Islet precursor cell (in vitro differentiated cells): Measurements from ENCODE around the gene FXN.
"Not testable (repeated sequence)": the region's sequence is repeated elsewhere in the genome, so short reads cannot be mapped to it uniquely, and the experiment has no call there.

Experiments
- DNase-seq: peaks from one replicate; pipeline ENCODE4 v3.0.0-alpha.2; 2018

The FXN gene

DNA sequence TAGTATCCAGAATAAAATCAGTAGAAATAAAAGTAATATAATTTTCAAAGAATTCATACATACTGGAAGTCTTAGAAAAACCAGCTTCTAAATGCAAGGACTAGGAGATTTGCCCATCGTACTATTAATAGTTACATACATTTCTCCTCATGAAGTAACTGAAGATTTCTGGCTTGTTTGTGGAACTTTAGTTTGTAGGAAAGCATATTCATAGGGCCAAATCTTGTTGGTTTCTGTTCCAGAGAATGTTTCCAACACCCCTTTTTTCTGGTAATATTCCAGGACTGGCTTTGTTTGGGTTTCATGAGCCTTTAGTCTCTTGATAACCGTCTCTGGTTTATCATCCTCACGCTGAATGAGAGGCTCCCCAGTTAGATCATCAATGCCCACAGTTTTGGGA is 72.2 kb downstream of the FXN start:
- no peak for DNase-seq

DNA sequence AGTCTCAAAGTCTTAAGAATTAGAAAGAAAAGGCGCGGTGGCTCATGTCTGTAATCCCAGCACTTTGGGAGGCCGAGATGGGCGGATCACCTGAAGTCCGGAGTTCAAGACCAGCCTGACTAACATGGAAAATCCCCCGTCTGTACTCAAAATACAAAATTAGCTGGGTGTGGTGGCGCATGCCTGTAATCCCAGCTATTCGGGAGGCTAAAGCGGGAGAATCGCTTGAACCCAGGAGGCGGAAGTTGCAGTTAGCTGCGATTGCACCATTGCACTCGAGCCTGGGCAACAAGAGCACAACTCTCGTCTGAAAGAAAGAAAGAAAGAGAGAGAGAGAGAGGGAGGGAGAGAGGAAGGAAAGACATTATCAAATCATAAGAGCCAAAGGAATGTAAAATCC is 73.2 kb downstream of the FXN start:
- DNase-seq: not testable (repeated sequence)

DNA sequence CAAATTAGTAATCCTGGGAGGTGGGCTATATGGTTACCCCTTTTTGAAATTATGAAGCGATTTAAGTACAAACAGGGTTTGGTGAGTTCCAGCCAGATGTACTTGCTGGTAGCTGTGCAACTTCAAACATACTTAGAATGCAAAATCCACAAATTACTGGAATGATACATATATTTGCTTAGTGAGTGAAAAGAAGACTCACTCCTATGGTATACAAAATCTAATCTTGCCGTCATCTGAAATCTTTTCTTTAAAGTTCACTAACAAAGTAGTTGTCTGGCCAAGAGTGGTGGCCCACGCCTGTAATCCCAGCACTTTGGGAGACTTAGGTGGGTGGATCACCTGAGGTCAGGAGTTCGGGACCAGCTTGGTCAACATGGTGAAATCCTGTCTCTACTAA is 73.6 kb downstream of the FXN start:
- DNase-seq: no peak

DNA sequence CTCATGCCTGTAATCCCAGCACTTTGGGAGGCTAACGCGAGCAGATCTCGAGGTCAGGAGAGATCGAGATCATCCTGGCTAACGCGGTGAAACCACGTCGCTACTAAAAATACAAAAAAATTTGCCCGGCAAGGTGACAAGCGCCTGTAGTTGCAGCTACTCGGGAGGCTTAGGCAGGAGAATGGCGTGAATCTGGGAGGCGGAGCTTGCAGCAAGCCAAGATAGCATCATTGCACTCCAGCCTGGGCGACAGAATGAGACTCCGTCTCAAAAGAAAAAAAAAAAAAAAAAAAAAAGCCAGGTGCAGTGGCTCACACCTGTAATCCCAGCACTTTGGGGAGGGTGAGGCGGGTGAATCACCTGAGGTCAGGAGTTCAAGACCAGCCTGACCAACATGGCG is 77.1 kb downstream of the FXN start:
- not testable (repeated sequence) for DNase-seq

DNA sequence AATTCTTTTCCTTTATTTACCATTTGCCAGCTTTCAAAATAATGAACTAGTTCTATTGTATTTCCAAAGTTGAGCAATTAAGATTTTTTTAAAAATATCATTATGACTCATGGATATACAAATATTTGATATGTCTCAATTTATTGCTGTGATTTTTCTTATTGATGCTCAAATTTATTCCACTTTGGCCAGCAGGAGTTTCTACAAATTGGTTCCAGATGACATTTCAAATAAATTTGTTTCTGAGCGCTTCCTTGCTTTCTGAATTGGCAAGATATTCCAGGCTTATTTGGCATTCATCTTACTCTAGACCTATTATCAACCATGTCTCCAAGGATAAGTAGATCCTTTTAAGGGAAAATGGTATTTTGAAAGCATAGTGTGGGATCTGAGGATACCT is 80.1 kb downstream of the FXN start:
- DNase-seq: no peak

DNA sequence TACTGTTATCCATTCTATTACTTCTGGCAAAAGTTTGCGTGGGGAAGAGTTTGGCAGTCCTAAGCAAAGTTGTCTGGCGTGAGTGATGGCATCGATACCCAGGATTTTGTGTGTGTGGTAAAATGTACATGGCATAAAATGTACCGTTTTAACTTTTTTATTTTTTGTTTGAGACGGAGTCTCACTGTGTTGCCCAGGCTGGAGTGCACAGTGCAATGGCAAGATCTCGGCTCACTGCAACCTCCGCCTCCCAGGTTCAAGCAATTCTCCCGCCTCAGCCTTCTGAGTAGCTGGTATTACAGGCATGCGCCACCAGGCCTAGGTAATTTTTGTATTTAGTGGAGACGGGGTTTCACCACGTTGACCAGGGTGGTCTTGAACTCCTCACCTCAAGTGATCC is 83.1 kb downstream of the FXN start:
- no peak for DNase-seq

DNA sequence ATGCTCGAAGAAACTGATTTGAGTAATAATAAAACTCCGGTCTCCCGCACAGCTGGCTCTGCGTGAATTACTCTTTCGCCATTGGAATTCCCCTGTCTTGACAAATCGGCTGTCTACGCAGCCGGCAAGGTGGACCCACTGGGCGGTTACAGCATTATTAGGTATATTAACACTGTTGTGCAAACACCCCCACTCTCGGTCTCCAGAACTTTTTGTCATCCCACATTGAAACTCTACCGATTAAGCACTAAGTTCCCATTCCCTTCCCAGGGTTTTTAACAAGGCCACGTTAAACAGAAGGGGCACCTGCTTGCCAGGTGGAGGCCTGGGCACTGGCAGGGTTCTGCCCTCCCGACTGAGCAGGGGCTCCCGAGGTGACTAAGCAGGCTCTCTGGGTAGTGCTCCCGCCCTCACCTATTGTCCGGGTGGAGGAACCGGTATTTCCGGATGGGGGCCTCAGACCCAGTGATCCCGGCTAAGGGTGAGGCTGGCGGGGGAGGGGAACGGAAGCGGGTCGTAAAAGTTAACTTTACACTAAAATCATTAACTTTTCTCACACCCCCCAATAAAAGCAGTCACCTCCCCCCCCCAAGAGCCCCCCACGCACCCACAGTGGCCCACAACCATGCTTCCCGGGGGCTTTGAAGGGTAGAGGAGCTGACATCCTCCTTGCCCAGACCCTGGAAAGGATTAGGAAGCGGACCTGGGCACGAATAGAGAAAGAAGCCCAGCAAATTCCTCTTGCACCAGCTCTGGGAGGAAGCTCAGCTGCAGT is 85.0 kb downstream of the FXN start:
- peak; percentile 96 for DNase-seq

DNA sequence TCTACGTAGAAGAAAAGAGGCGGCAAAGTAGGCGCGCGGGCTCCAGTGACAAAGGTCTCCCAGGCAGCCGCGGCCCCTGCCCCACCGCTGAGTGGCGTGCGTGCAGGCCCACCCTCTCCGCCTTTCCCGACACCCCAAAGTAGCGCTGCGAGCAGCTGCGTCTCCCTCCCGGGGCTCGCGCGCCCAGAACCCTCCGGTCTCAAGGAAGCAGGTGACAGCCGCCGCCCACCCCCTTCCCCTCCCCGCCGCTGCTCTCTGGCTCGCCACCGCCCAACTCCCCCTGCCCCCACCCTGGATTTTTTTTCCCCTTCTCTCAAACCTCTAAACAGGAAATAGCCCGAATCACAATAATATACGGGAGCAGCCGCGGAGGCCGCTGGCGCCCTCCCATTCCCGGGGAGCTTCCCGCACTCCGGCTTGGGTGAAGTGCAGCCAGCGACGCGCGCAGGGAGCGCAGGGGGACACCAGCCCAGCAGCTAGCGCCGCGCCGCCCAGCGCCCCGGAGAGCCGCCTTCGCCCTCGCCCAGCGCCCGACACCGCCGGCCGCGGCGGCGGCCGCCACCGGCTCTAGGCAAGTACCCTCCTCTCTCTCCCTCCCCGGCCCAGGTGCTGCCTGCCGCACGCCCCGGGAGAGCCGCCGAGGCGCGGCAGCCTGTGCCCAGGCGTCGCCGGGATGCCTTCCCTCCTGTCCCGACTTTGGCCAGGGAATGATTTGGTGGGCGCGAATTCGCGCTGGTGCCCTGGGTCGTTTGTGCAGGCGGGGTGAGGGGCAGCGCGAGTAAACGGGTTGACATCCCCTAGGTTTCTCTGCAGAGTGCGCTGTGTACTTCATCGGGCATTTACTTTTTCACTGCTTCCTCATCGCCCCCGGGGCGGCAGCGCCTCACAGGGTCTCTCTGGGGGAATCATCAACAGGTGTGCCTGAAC is 85.9 kb downstream of the FXN start:
- DNase-seq: peak; percentile 86

DNA sequence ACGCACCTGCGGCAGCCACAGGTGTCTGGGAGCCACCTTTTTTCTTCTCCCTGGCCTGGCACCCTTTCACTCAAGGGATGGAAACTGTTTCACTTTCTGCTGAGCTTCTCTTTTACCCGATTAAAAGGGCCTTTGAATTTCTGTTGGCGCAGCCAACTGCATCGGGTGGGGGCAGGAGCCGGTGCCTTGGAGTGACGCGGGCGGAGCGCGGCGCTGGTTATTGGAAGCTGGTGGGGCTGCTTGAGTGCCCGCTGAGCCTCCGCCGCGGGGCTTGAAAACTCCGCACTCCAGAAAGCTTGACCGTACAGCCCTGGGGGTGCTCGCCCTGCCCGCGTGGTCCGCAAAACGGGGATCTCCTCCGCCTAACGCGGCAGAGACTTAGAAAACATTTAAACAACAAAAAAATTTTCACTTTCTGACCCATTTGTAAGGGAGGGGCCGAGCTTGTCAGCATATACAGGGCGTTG is 86.6 kb downstream of the FXN start:
- peak; percentile 75 for DNase-seq

DNA sequence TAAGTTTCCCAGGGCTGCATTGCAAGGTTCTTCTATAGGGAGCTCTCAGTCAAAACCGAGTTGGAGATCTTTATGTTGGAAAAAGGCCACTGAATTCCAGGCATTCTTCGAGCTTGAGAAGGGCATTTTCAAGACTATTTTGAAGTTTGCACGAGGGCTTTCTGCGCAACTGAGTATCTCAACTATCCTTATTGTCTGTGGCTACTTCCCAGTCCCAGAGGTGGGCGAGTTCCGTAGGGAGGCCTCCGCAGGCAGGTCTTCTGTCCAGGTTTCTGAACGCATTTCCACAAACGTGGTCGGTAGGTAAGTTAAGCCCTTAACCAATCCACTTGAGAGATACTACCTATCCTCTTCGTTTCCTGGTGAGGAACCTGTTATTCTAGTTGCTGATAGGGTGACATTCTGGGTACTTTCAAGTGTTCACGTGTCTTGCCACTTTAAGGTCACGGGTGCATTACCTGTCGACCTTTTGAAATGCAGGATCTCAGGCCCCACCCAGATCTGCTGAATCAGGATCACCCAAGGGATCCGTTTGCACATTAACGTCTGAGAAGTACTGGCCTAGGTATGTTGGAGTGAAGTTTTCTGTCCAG is 87.1 kb downstream of the FXN start:
- DNase-seq: peak; percentile 69

DNA sequence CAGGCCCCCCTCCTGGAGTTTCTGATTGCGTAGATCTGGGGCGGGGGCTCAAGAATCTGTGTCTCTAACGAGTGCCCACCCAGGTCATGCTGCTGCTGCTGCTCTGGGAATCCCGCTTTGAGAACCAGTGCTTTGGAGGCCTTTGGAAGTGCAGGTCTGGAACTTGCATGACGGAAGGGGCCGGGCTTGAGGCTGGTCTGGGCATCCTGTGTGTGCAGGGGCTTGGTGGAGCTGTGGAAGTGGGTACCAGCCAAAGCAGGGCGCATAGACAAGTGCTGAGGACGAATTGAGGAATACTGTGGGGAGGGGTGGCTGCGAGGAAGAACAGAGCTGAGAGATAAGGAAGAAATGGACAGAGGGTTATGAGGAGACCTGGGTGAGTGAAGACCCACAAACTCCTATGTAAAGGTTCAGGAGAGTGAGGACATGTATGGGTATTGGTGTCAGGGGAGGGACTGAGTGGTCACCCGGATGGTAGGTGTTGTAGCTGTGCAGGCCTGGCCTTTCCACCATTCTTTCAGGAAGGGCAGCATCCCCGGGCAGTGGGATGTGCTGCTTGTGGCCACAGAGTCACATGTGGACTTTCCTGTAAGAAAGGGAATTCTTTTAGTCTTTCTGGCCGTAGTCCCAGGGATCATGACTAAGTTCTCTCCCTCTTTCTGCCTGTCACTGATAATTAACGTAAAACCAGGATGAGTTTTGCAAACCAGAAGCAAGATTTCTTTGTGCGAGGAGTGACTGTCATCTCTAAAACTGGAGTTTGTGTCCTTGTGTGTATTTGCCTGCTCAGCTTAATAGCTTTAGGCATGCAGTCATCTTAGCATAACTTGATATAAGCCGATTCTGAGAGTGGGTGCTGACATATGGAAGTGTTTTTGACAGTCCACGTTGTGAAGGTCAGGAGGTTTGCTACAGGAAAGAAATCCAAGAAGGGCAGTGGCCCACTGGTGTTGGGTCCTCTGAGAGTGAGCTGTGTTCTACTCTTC is 95.2 kb downstream of the FXN start:
- DNase-seq: no peak

DNA sequence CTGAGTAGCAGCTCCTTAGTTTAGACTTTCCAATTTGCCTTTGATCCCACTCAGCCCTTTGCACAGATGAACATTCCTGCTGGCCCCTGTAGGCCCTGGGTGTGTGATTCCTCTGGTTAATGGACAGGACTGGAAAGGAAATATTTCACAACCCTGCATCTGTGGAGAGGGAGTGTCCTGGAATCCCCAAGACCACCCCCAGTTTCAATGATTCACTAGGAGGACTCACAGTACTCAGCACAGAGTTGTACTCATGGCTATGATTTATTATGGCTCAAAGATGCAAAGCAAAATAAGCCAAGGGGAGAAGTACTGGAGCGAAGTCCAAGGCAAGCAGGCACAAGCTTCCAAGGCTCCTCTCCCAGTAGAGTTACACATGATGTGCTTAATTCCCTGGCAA is 96.1 kb downstream of the FXN start:
- DNase-seq: peak; percentile 90

DNA sequence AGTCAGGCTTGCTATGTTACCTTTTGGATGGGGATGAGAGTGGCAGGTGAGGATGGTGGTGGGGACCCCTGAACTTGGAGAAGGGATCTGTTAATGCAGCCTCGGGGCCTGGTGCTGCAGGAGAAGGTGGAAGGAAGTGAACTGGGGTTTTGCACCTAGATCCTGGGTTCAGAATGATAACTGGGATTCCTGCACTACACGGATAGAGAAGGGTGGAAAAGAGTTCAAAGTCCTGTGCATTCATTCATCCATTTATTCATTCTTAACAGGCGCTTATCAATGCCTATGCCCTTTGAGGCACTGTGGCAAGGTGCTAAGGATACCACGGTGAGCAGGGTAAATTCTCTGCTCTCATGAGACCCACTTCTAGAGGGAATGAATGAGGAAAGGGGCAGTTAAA is 96.8 kb downstream of the FXN start:
- DNase-seq: no peak

DNA sequence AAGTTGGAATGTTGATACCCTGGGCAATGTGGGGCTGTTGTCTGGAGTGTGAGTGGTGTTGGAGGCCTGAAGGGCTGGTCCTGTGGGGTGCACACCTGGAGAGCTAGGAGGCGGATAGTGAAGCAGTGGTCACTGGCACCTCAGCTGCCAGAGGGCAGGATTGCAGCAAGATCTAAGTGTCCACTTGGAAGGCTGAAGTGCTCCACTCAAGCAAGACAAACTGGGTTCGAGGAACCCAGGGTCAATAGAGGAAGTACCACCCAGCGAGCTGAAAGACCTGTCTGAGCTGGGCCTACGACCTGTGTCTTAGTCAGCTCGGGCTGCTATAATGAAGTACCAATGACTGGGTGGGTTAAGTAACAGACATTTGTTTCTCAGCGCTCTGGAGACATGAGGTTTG is 98.9 kb downstream of the FXN start:
- DNase-seq: no peak

DNA sequence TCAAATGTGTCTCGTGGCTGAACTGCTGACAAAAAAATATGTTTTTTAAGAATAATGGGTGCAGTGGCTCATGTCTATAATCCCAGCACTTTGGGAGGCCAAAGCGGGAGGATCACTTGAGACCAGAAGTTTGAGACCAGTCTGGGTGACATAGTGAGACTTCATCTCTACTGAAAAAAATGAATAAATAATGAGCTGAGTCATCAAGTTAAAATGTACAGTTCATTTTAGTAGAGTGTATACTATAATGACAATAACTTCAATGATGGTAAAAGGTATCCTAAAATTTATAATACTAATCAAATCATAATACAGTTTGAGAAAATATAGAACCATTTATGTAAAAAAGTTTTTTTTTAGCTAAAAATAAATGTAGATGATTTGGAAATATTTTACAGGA is 100.6 kb downstream of the FXN start:
- DNase-seq: no peak

DNA sequence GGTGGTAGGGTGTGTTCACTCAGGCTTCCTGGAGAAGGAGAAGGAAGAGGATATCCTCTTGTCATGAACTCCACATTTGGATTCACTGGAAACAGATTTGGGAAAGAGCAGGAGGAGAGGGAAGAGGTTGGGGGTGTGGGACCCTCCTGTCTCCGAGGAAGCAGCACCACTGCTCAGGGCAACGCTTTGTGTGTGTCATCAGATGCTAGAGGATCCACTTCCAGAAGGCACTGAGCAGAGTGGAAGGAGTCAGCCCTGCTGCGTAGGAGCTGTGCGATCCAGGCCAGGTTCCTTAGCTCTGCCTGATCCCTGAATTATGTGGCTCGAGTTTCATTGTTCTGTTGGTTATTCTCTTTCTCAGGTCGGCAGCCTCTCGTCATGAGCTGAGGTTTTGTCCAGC is 101.2 kb downstream of the FXN start:
- DNase-seq: no peak

DNA sequence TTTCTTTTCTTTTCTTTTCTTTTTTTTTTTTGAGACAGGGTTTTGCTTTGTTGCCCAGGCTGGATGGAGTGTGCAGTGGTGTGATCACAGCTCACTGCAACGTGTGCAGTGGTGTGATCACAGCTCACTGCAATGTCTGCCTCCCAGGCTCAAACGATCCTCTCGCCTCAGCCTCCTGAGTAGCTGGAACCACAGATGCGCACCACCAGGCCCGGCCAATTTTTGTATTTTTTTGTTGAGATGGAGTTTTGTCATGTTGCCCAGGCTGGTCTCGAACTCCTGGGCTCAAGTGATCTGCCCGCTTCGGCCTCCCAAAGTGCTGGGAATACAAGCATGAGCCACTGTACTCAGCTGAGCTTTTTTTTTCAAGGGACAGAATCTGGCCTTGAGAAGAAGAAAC is 101.8 kb downstream of the FXN start:
- DNase-seq: no peak

DNA sequence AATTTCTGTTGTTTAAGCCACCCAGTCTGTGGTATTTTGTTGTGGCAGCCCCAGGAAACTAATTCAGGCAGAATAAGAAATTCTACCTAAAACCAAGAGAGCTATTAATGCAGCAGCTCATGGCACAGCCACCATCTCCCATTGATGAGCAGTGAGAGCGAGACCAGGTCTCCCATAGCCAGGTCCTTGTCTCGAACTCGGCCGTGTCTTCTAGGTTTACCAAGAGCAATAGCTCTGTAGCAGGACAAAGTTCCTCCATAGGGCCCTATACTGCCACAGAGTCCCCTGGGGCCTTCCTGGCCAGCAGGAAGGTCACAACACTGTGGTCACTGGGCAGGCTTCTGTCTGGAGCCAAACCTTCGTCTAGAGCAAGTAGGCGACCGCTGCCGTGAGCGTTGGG is 104.0 kb downstream of the FXN start:
- no peak for DNase-seq

DNA sequence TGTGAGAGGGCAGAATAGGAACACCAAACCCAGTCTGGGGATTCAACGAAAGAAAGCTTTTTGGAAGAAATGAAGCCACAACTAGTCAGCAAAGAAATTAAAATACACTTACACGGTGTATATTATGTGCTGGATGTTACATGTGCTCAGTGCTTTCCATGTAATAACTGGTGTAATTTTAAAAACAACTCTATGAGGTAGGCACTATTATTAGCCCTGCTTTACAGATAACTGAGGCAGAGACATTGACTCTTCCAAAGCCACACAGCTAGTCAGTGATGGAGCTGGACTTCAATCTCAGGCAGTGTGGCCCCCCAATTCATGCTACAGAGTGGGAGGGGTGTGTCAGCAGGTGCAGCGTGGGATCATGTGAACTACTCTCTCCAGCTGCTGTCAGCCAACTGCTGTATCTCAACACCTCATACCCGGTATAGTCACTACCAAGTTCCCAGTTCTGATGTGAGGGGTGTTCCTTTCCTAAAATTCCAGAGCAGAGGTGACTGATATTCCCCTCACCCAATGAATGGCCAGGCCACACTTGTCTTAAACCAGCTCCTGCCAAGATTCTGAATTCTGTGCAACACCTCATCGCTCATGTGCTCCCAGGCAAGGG is 104.7 kb downstream of the FXN start:
- DNase-seq: no peak

DNA sequence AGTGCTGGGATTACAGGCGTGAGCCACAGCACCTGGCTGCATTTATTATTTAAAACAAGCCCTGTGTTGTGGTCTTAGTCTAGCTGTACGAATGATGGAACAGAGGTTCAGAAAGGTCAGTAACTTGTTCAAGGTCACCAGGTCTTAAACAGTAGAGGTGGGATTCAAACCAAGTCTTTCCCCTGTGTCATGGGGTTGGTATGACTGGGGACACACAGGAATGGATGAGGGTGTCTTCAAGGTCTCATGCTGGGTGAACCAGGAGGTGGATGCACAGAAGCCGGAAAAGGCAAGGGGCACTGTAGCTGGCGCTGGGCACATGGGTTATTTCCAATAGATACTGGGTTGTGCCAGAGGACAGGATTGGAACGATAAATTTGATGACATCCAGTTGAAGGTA is 106.3 kb downstream of the FXN start:
- DNase-seq: no peak

DNA sequence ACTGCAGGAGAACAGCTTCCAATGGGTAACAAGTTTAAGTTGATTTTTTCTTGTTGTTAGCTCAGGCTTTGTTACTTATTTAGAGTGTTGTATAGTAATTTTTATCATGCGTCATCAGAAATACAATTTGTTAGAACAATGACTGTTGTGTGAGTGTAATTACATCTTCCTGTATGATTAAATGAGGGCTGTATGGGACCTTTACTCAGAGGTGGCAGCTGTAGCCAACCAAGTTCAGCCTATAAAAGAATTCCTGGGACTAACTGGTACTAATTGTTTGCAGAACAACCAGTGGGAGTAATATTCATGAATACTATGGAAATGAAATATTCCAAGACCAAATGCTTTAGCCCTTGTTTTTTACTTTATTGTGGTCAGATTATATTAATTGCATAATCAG is 107.7 kb downstream of the FXN start:
- no peak for DNase-seq

DNA sequence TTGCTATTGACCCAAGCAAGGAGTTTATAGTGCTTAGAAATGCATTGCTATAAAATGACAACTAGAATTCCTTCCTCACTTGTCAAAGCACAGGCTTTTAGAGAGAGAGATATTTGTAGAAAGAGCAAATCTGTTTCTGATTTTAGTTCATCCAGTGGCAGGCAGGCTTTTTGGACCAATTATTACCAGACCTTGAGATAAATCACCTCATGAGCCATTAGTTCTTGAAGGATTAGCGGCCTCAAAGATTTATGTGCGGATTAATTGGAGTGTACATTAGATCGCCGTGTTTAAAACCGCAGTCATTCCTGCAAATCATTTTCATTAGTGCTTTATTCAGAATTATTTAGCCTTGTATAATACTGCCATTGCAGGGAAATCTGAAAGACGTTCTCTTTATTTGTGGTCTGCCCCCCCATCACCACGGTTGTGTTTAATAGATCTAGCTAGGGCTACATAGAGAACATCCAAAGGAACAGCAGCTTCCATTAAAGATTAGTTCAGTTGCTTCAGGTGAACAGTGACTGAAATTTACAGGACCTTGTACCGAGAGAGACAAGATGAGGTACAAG is 109.7 kb downstream of the FXN start:
- DNase-seq: no peak
